NCI-H774 (cell line): ENCODE results near the gene KCNC4.
A peak's percentile ranks its signal among the peaks of the same experiment; 100 is the strongest.

Experiments
- DNase-seq: peaks from one replicate; lab custom pipeline; 2025; lab: John Stamatoyannopoulos, UW

KCNC4 gene

DNA sequence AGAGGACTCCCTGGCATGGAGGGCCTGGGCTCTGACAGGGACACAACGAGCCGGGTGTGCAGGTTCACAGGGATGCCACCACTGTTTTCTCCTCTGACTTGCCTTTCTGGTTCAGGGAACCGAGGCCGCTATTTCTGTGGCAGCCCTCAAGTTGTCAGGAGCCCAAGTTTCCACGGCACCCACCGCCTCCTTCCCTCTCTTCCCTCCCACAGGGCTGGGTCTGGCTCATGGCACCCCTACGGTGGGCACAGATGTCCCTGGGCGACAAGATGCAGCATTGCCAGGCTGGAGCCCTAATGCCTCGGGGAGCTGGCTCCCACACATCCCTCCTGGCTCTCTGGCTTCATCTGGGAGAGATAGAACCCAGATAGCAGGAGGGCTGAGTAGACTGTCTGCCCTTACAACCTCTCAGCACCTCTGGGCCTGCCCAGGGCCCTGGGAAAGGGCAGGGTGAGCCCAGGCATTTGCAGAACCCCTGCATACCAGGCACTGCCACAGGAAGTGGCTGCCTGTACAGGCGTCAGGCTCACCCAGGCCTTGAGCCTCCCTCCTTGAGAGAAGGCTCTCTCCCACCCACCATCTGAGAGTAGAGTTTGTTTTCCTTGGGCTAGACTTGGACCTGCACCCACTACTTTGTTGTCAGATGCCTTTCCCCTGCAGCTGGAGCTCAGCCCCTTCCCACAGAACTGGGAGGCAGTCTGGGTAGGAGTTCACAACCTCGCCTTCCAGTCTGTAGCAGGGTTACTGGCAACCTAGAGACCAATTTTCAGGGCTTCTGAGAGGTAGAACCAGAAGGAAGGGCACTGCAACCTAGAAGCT is 20.5 kb downstream of the KCNC4 start:
- no peak for DNase-seq

DNA sequence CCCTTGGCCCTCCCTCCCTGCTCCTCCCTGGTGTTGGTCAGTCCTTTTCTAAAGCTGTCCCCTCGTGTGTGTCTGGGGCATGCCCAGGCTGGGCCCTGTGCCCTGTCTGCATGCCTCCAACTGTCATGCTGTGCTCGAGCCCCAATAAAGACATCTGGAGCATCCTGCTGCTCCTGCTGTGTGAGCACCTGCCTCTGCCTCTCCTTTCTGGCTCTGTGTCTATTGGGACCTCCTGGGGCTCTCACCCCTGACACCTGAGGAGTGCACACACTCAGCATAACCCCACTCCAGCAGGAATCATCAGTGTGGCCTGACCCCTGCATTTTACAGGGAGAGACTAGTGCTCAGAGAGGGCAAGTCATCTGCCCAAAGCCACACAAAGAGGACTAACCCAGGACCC is 23.7 kb downstream of the KCNC4 start:
- no peak for DNase-seq

DNA sequence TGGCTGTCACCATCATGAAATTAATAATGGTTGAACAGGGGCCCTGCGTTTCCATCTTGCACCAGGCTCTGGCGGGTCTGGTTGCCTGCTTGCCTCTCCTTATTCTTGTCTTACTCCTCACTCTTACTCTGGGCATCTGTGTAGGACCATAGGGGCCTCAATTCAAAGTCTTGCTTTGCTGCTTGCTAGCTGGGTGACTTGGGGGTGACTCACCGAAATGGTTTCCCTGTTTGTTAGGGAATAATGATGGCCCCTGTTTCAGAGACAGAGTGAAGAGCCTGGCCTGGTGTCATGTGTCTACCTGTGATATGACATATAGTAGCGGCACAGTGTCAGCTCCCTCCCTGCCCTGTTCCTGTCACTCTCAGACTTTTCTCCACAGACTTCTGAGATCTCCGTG is 24.6 kb downstream of the KCNC4 start:
- DNase-seq, result no peak

DNA sequence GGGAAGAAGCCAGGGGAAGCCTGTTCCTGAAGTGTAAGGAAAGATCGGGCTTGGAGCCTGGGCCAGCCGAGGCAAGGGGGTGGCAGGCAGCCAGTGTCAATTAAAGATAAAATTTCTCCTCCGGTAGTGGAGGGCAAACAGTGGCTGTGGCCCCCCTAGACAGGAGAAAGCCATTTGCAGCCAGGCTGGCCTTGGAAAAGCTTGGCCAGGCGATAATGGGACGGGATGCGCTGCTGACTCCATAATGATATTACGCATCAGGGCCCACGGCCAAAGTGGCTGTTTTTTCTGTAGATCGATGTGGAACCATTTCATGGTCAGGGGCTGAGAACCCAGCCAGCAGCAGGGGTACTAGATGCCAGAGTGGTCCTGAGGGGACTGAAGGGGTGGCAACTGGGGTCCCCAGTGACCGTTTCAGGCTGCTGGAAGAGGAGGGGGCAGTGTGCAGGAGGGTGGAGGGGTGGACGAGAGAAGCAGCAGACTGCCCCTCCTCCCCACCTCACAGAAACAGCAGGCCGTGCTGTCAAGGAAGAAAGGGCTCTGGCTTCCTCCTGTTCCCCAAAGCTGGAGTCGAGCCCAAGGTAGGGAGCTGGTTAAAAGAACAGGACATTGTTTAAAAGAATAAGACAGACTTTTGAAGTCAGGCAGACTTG is 25.2 kb downstream of the KCNC4 start:
- no peak for DNase-seq

DNA sequence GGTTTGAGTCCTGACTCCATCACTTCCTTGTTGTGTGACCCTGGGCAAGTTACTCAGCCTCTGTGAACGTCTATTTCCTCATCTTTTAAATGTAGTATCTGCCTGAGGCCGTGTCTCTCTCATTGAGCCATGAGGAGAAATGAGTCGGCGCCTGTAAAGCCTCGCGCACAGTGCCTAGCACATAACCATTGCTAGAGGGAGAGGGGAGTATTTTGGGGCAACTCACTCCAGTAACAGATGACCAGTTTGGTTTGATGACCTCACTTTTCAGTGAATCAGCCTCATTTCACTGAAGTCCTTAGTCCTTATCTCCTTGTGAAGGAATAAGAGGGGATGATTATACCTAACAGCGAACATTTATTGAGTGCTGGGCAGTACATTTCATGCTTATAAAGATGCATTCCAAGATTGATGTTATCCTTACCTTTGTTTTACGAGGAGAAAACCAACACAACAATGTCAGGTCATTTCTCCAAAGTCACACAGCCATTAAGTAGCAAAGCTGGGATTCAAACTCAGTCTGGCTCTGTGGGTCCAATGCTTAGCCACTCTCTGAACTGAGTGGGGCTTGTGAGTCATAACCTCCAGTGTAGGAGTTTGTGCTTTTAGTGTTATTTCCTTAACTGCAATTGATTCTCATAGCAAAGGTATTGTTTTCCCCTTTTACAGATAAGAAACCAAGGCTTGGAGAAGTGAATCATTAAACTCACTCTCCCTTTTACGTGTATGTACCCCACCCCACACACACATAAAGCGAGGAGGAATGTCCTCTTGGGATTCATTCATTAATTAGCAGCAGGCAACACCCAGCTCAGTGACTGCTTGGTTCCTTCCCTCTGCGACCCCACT is 25.9 kb downstream of the KCNC4 start:
- DNase-seq, result no peak

DNA sequence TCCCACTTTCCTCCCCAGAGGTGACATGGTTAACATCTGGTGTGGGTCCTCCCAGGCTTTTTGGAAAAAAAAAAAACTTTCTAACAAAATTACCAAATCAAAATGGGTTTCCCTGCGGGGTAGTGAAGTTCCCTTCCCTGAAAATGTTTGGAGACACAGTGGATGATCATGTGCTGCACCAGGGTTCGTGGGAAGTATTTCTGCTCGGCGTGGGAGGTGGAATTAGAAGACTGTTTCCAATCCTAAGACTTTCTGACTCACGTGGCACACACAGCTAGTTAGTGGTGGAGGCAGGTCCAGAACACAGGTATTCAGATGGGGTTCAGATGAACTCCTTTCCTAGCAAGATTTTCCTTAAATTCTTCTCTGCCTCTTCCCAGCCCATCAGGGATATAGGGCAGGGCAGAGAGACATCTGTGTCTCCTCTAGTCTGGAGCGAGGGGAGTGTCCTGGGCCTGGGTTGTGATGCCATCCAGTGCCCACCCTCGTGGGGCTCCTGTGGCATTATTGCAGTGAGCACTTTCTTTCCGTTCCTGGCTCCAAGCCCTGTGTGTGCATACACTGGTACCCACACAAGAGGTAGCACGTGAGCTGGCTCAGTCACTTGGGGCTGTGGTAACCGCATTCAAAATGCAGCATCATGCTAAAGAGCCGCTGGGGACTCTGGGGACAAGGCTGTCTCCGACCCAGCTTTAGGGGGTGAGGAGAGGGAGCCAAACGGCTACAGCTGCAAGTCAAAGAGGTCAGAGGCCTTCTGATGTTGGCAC is 27.5 kb downstream of the KCNC4 start:
- DNase-seq, result no peak

DNA sequence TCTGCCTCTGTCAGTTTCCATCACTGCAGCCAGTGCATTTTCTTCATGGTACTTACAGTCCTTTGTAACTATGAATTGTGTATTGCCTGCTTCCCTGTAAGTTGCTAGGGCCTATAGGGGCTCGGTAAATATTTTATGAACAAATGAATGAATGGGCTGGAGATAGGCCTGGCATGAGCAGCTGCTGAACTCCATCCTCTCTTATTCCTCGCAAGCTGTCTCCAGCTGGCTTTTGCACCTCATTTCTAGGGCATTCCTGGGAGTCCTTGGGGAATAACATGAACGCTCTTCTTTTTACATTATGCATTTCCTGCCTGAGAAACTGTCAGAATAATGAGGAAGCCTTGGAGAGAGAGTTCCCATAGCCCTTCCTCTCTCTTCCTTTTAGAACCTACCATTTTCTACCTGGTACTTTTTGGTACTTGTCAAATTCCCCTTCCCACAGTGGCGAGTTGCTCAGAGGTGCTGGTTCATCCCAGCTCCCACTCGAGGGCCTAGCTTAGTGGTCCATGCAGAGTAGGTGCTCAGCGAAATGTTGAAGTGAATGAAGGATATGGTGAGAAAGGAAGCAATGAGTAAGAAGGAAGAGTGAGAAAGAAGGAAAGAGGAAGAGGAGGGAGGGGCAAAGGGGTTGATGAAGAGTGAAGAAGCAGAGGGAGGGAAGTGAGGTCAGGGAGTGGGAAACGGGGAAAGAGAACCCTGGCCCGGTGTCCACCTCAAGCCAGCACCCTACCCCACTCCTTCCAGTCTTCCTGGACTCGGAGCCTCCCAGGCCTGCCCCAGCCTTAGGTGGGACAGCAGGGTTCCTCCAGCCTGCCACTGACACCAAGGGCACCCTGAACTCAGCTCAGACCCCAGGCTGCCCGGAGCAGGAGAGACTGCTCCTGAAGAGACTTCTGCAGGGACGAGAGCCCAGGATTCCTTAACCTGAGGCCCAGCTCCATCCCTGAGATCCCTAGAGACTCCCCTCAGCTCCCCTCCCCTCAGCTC is 29.6 kb downstream of the KCNC4 start:
- no peak for DNase-seq

DNA sequence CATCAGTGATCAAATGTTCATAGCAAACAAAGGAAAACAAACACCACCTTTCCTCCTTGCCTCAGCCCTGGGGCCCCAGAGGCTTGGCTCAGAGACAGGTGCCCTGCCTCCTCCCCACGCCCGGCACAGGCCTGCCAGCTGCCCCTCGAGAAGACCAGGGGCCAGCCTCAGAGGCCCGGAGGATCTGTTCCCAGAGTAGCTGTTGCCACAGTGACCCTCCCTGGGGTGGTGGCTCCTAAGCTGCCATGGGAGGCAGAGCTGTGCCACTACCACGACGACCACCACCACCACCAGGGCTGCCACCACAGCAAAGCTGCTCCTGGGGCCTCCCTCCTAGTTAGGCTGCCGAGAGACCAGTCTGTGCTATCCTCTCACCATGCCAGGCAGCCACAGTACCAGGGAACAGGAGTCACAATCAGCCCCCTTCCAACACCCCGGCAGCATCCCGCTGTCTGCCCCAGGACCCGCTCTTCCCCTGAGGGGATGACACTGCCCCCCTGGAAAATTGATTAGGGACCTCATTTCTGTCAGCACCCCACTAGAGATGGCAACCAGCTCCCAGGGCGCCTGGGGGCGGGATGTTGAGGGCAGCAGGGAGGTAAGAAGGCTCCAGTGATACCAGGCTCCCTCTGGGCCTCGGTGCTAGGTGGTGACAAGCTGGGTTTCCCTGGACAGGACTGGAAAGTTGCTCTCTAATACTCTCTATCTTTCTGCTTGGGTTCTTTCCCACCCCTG is 30.5 kb downstream of the KCNC4 start:
- DNase-seq, result peak; percentile 28

DNA sequence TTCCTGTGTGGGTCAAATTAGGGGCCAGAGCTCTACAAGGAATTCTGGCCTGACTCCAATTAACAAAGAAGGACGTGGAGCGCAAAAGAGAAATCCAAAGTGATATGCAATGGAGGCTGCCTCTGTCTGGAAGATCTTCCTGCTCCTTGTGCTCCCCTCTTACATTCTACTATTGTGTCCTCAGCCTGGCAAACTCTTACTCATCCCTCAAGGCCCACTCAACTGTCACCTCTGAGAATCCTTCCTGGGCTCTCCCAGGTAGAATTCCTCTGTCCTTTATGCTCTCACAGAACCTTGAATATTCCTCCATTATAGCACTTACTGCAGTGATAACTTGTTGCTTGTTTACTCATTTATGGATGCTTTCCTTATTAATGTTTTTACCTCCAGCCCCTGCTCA is 31.4 kb downstream of the KCNC4 start:
- no peak for DNase-seq

DNA sequence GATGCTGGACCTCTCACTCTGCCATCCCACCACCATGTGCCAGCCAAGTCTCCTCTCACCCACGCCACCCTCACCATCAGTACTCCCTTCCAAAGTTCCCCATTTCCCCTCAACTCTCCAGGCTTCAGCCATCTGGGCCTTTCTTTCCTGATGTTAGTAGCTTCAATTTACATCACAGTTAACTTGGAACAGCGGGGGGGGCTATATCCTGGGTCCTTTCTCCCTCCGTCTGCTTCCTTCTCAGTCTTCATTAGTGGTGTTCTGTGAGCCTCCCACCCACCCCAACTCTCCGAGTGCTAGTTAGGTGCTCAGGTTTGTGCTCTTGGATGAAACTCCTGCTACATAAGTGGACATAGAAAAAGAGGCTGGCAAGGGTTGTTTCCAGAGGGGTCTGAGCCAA is 31.9 kb downstream of the KCNC4 start:
- no peak for DNase-seq

DNA sequence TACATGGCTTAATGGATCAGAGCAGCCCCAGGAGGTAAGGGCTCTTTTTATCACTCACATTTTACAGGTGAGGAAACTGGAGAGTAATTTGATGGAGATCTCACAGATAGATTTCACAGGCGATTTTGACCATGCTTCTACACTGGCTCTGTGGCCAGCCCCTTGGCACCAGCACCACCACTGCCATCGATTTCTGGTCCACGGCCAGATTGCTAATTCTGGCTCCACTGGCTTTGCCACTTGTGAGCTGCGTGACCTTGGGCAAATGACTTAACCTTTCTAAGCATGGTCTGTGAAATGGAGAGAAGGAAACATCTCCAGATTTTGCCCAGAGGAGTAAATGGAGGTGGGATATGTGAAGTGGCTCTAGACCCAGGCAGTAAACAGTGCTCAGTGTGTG is 32.6 kb downstream of the KCNC4 start:
- peak; percentile 13 for DNase-seq

DNA sequence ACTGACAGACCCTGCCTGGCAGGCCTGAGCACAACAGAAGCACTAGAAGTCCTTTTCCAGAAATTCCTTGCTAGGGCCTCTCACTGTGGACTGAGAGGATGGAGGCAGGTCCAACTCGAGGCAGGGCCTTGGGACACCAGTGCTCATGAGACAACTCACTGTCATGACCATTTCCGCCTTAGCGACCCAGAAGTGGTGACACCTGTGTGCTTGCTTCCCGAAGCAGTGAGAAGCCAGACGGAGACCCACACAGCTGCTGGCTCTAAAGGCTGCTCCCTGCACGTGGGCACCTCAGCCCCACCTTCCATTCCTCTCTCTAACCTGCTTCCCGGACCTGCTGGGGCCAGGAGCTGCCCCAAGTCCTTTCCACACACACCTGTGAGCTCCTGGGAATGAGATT is 33.0 kb downstream of the KCNC4 start:
- DNase-seq, result peak; percentile 34

DNA sequence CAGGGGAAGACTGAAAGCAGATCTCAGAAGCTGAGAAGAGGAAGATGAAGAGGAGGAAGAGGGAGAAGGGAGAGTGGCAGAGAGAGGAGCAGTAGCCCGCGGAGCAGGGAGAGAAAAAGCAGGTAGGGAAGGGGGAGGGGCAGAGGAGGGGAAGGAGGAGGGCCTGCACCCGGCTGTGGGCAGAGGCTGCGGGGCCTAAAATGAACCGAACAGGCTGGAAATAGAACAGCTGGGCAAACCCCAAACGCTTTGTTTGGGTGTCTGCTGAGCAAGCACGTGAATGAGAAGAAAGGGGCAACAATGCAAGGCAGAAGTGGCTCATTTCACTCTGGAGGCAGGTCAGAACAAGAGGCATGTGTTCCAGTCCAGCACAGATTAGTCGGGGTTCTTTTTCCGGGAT is 33.5 kb downstream of the KCNC4 start:
- peak; percentile 75 for DNase-seq

DNA sequence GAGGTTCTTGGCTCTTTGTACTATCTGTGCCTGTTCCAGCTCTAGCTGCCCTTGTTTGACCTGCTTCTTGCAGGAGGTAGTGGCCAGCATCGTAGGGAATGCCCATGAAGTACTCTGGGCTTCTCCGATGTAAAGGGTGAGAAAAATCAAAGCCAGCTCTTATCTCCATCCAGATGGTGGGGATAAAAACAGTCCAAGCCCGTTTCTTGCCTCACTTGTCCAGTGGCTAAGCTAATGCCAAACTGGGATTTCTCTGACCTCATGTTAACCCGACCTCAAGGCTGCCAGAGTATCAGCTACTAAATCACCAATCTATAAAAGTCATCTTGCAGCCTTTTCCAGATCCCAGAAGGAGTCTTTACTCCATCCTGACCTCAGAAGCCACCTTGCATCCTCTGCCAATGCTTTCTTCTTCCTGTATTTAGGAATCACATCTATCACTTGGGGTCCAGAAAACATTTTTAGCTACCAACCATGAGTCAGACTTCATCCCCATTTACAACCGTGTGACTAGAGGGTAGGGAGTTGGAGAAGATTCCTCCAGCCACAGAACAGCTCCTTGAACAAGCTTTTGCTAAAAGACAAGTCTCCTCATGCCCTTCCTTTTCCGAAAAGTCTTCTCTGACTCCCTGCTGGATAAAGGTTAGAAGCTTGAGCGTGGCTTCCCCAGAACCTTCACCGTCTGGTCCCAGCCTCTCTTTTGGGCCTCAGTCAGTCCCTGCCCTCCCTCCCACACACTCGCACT is 35.9 kb downstream of the KCNC4 start:
- DNase-seq, result no peak

DNA sequence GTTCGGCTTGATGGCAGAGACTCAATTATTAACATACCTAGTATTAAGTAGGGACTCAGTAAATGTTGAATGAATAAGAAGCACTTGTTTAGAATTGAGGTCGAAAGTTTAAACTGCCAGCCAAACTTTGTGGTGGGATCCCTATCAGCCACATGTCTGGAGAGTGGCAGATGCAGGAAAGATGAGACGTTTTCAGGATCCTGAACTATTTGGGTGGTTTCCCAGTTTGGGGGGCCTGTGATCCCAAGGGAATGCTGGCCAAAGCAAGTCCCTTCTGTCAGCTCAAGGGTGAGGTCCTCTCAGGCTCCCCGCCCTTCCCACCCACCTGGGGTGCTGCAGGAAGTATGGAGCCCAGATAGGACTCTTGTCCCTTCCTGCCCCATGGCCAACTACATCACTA is 38.6 kb downstream of the KCNC4 start:
- DNase-seq, result no peak

DNA sequence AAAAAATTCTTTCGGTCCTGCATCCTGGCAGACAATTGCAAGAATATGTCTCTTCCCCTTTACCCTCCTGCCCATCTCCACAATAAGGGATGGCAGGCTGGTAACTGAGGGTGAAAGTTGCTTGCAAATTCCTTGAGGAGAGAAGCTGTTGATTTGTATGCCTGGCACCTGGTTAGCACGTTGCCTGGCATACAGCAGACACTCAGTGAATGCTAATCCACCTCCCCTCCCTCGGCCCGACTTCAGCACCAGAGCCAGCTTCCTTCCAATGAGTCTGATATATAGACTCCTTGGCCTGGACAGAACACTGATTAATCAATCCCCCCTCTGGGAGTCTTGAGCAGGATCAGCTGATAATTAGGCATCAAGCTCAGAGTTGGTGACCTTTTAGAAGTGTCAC is 39.1 kb downstream of the KCNC4 start:
- DNase-seq, result no peak

DNA sequence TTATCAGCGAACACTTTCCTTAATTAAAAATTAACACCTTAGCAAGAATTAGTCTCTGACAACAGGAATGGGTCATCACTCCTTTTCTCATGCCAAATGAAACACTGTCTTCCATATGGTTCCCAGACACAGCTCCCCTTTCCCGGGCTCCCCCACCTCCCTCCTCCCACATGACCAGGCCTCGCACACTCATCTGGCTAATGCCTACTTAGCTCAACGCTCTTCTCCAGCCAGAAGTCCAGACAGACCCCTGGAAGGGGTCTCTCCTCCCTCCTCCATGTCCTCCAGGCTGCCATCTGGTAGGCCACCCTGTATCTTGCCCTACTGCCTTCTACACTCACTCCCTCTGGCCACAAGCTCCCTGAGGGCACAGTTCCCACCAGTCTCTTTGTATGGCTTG is 39.9 kb downstream of the KCNC4 start:
- DNase-seq, result no peak

DNA sequence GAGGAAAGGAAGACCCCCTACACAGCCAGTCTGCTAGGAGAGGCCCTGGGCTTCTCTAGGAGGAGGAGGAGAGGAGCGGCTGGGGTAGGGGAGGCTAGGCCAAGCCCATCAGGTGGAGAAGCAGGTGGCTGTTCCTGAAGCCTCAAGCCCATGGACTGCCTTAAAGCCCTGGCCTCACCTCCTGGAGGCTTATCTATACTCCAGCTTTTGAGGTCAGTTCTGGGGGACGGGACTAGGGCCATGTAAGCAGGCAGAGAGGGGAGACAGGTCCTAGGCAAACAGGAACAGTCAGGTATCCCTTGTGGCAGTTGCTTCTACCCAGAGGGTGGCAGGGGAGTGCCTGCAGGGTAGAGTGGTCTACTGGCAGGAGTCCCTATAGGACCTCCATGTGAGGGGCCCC is 40.6 kb downstream of the KCNC4 start:
- no peak for DNase-seq

DNA sequence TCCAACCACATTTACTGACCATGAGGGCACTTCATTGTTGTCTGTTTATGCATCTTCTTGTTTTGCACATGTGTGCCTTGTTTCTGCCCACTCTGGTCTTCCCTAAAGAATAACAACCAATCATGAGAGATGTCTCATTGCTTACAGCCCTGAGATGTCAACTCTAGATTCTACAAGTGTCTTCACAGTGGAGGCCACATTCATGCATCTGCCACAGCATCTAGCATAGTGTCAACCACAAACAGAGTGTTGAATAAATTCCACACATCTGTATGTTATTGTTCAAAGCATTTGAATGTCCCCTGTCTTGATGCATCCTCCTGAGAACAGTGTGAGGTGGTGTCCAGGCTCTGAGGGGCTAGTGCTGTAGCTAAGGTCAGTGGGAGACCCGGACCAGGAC is 43.1 kb downstream of the KCNC4 start:
- no peak for DNase-seq
